Mesodermal cell (in vitro differentiated cells): ENCODE results near the gene SRSF2.
"Not testable (repeated sequence)": the region's sequence is repeated elsewhere in the genome, so short reads cannot be mapped to it uniquely, and the experiment has no call there.

Source experiments
- H3K27ac ChIP-seq: 2 replicates; pipeline ENCODE4 v1.7.0; 2013; ENCODE audit warnings: mild to moderate bottlenecking, low read depth, low read length, moderate library complexity; ENCODE audit not compliant: severe bottlenecking
- H3K36me3 ChIP-seq: 2 replicates; pipeline ENCODE4 v1.7.1; 2013; ENCODE audit warnings: mild to moderate bottlenecking, low read length, moderate library complexity; ENCODE audit not compliant: control insufficient read depth, insufficient read depth
- H3K4me1 ChIP-seq: one replicate; pipeline ENCODE4 v1.7.1; 2013; ENCODE audit warnings: mild to moderate bottlenecking, low read length; ENCODE audit not compliant: insufficient read depth, control insufficient read depth, poor library complexity, severe bottlenecking
- H3K4me3 ChIP-seq: 2 replicates; pipeline ENCODE4 v1.7.0; 2013; ENCODE audit warnings: low read length, control low read depth, mild to moderate bottlenecking; ENCODE audit not compliant: insufficient read depth, poor library complexity, severe bottlenecking; ENCODE audit errors: extremely low read depth
- H3K9me3 ChIP-seq: 2 replicates; pipeline ENCODE4 v1.7.1; 2013; ENCODE audit warnings: mild to moderate bottlenecking, low read length, moderate library complexity; ENCODE audit not compliant: control insufficient read depth
- WGBS, 2 experiments: methylation state at CpG; one replicate each; pipeline ENCODE4 v1.1.5; 2013; ENCODE audit warnings: missing lambda C conversion rate in 2 of 2; ENCODE audit not compliant: insufficient coverage in 2 of 2; 5-methylcytosine and 5-hydroxymethylcytosine counted together

Gene SRSF2

GRCh38 chr17:76753061-76753961 is 16.2 kb upstream of the SRSF2 start:
- H3K36me3 ChIP-seq, result peaks cover 63% of the 10 kb centered on the region
- H3K4me1 ChIP-seq, result no peaks in the 10 kb centered on the region
- WGBS, 2 experiments, result 90 to 96% methylated on average over 9 to 10 of the region's 12 CpGs
- no peak overlapping the region for H3K4me3 ChIP-seq
- no peak overlapping the region for H3K27ac ChIP-seq
- no peaks in the 10 kb centered on the region for H3K9me3 ChIP-seq

DNA sequence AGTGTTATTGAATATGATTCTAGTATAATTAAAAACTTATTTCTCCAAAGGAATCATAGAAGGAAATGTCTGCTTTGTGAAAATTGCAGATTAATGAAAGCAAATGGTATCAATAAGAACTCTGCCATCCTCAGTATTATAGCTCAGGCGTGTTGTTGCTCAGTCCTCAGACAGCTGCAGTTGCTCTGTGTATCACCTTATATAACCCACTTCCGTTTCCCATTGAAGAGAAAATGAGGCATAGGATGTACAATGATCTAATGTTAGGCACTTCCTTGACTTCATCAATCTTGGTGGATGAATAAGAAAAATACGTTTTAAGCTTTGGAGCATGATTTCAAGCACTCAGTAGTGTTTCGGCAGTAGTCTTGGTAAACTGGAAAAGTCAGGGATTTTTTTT is 14.9 kb upstream of the SRSF2 start:
- peaks cover 6% of the 10 kb centered on the region for H3K4me1 ChIP-seq
- 85 to 89% methylated on average over 2 of the region's 4 CpGs for WGBS, 2 experiments
- no peak overlapping the region for H3K4me3 ChIP-seq
- H3K9me3 ChIP-seq, result no peaks in the 10 kb centered on the region
- no peak overlapping the region for H3K27ac ChIP-seq
- H3K36me3 ChIP-seq, result peaks cover 60% of the 10 kb centered on the region

DNA sequence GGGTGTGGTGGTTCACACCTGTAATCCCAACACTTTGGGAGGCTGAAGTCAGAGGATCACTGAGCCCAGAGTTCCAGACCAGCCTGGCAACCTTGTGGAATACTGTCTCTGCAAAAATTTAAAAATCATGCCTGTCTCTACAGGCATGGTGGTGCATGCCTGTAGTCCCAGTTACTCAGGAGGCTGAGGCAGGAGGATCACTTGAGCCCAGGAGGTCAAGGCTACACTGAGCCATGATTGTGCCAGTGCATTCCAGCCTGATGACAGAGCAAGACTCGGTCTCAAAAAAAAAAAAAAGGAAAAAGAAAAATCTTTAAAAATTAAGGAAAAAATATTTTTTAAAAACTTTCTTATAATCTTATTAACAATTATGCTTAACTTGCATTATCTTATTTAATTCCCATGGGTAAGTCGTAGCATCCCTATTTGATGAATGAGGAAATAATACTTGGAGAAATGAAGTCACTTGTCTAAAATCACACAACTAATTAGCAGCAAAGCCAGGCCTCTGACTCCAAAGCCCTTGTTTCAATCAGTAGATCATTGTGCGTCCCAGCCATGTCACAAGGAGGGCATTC is 14.4 kb upstream of the SRSF2 start:
- WGBS, 2 experiments, result no CpG with 5 or more reads among the region's 3 CpGs
- peaks cover 6% of the 10 kb centered on the region for H3K4me1 ChIP-seq
- peaks cover 60% of the 10 kb centered on the region for H3K36me3 ChIP-seq
- no peak overlapping the region for H3K27ac ChIP-seq
- no peak overlapping the region for H3K4me3 ChIP-seq
- H3K9me3 ChIP-seq, result peaks cover 2% of the 10 kb centered on the region

GRCh38 chr17:76748657-76749056 is 11.5 kb upstream of the SRSF2 start:
- no peak overlapping the region for H3K4me3 ChIP-seq
- peaks cover 12% of the 10 kb centered on the region for H3K9me3 ChIP-seq
- peaks cover 6% of the 10 kb centered on the region for H3K4me1 ChIP-seq
- WGBS, 2 experiments, result 83 to 100% methylated on average over 1 of the region's 1 CpG
- no peak overlapping the region for H3K27ac ChIP-seq
- H3K36me3 ChIP-seq, result peaks cover 67% of the 10 kb centered on the region

GRCh38 chr17:76747716-76748363 is 10.7 kb upstream of the SRSF2 start:
- Histone ChIP-seq H3K27ac (peak overlapping the region; percentile 62), H3K4me3 (no peak overlapping the region), H3K9me3 (peaks cover 12% of the 10 kb centered on the region), H3K36me3 (peaks cover 70% of the 10 kb centered on the region), H3K4me1 (peaks cover 6% of the 10 kb centered on the region)
- WGBS, 2 experiments, result 87 to 89% methylated on average over 6 to 8 of the region's 9 CpGs

GRCh38 chr17:76745785-76746184 is 8.7 kb upstream of the SRSF2 start:
- not testable (repeated sequence) for H3K27ac ChIP-seq, H3K4me3 ChIP-seq, H3K4me1 ChIP-seq
- Histone ChIP-seq H3K9me3 (peaks cover 12% of the 10 kb centered on the region), H3K36me3 (peaks cover 71% of the 10 kb centered on the region)
- WGBS, 2 experiments, result 87 to 100% methylated on average over 1 to 3 of the region's 6 CpGs

- Histone ChIP-seq H3K27ac (no peak overlapping the region), H3K36me3 (peaks cover 66% of the 10 kb centered on the region), H3K4me3 (no peak overlapping the region), H3K4me1 (peaks cover 6% of the 10 kb centered on the region), H3K9me3 (peaks cover 12% of the 10 kb centered on the region)
- WGBS, 2 experiments, result no CpG with 5 or more reads among the region's 2 CpGs
Measured at GRCh38 chr17:76744747-76745146, 7.6 kb upstream of the SRSF2 start.

DNA sequence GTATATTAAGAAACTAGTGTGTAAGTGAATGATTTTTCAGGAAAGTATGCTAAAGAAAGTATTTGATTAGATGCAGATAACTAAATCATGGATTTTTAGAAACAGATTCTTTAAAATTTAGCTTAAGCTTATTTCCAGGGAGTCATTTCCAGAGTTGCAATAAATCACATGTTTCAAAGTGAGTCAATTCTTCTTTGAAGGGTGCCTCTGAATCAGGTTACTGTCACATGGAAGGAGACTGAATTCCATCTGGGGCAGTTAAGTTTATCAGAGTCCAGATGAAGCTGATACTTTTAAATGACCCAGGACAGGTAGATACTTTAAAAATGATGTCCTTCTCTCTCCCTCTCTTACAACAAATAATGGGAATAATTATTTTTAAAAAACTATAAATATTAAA is 5.8 kb upstream of the SRSF2 start:
- Histone ChIP-seq H3K27ac (no peak overlapping the region), H3K36me3 (peaks cover 58% of the 10 kb centered on the region), H3K4me1 (peaks cover 6% of the 10 kb centered on the region), H3K9me3 (peaks cover 12% of the 10 kb centered on the region), H3K4me3 (no peak overlapping the region)

- no peak overlapping the region for H3K4me3 ChIP-seq
- peaks cover 5% of the 10 kb centered on the region for H3K9me3 ChIP-seq
- no peaks in the 10 kb centered on the region for H3K4me1 ChIP-seq
- peaks cover 45% of the 10 kb centered on the region for H3K36me3 ChIP-seq
- WGBS, 2 experiments, result 90 to 100% methylated on average over 1 of the region's 5 CpGs
- H3K27ac ChIP-seq, result no peak overlapping the region
Measured at GRCh38 chr17:76740329-76741118, 3.4 kb upstream of the SRSF2 start.

DNA sequence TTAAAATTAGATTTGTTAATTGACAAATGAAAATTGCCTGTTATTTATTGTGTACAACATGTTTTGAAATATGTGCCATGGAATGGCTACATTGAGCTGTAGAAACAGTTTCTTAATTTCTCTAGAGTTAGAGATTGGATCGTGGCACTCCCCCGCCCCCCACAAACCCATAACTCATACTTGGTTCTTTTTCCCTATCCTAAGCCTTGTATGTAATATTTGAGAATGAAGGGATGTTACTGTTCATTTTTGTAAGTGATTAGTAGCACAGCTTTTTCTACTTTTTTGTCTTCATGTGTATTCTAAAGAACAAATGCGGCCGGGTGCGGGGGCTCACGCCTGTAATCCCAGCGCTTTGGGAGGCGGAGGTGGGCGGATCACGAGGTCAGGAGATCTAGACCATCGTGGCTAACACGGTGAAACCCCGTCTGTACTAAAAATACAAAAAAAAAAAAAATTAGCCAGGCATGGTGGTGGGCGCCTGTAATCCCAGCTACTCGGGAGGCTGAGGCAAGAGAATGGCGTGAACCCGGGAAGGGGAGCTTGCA is 2.5 kb upstream of the SRSF2 start:
- not testable (repeated sequence) for H3K4me3 ChIP-seq, H3K4me1 ChIP-seq, H3K9me3 ChIP-seq, H3K27ac ChIP-seq
- H3K36me3 ChIP-seq, result peaks cover 45% of the 10 kb centered on the region
- WGBS, 2 experiments, result 93 to 98% methylated on average over 13 to 15 of the region's 17 CpGs
